HG03139 (cell line): ENCODE data around the gene NCAPG.
A peak's percentile ranks its signal among the peaks of the same experiment; 100 is the strongest.
"Not testable (repeated sequence)": the region's sequence is repeated elsewhere in the genome, so short reads cannot be mapped to it uniquely, and the experiment has no call there.

Experiments used
- ATAC-seq: cut with Tn5 transposase; IDR thresholded peaks from one replicate; pipeline ENCODE4 v1.9.1; 2021; ENCODE audit not compliant: unreplicated experiment

The NCAPG gene

DNA sequence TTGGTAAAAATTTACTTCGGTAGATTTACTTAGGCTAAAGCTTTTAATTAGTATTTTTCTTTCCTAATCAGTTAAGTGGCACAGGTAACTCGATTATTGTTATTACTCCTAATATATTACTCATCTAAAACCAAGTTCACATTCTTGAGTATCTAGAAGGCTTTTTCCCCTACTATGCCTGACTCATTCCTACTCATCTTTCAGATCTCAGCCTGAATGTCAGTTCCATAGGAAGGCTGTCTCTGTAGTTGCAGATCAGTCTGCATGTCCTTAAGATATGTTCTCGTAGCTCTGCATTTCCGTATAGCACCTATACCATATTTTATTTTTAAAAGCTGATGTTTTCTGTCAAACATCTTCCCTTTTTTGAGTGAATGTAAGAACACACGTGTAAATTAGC lies 23.5 kb upstream of the NCAPG start:
- no peak for ATAC-seq

DNA sequence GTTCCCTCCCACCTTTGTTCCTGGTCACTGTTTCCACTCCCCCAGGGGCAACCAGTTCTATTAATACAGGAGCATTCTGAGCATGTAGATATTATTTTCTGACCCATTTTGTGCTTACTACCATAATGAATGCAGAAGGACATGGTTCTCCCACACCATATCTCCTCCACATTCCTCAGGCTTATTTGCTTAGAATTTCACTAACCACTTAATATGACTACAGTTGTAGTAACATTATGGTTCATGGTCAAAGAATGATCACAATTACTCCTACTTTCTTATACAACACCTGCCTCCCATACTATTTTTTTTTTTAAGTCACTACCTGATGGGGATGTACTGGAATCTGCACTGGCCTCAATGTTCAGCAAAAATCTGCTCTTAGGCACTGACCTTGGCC lies 21.8 kb upstream of the NCAPG start:
- no peak for ATAC-seq

DNA sequence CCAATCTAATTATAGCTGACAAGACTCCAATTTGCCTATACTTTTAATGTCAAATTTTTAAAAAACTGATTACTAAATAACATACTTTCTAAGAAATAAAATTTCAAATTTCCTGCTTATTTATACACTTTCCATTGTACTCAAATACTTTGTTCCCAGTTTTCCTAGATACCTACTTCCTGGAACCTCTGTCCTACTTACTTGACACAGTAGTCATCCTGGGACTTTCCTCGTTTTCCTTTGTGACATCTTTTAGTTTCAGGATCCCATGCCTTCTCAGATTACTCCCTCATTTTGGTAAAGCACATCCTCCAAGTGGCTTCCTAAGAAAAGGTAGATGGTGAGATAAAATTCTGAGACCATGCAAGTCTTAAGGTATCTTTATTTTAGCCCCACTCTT lies 16.0 kb upstream of the NCAPG start:
- no peak for ATAC-seq

DNA sequence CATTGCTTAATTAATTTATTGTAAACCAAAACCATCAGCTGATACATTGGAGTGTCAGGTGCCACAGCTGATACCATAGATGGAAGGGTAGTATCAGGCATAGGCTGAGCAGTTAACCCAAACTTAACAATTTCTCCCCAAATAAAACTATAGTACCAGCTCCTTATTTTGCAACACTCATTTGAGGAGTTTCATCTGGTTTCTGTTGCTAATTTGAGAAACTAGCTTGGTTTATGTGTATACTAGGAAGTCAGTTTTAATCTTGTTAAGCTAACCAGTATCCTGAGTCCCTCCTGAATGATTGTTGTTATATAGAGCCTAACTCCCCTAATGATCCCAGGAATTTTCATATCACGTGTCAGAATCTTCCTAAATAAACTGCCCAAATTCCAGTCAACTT lies 13.0 kb upstream of the NCAPG start:
- ATAC-seq: no peak

DNA sequence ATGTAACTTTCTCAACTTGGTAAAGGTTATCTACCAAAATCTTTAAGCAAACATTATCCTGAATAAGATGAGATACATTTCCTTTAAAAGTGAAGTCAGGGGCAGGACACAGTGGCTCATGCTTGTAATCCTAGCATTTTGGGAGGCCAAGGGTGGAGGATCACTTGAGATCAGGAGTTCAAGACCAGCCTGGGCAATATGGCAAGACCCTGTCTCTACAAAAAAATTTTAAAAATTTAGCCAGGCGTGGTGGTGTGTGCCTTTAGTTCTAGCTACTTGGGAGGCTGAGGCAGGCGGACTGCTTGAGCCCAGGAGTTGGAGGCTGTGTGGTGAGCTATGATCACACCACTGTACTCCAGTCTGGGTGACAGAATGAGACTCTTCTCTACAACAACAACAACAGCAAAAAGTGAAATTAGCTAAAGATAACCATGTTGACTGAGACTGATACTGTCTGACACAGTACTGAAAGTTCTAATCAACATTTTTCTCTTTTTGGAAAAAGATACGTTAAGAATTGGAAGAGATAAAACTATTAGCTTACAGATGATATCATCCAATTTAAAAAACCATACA lies 5.1 kb upstream of the NCAPG start:
- ATAC-seq: no peak

DNA sequence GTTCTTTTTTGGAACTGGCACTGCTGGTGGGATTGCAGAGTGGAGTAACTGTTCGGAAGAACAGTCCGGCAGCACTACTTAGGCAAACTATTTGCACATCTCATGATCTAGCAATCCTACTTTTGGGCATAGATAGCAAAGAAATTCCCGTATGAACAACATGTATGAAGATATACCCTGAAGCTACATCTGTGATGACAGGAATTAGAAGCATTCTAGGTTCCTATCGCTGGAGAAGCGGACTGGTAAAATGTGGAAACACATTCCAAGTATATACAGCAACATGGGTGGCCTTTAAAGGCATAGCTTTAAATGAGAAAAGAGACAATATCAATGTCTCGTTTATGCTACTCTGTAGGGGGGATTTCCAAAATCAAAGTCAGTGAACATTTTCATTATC lies 3.3 kb upstream of the NCAPG start:
- ATAC-seq: no peak

DNA sequence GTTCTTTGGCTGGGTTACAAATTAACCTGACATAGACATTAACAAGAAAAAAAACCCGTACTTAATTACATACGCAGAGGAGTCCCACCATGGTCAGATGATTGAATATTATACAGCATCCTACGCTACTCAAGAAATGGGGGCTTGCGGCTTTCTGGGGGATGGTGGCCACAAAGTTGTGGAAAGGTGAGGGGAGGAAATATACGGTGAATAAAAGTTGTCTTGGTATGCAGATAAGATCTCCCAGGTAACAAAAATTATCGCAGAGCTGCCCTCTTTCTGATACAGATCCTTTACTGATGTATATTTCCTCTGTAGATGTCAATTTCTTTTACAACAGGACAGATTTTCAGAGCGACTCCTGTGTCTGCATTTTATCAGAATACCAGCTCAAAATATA lies 1.1 kb upstream of the NCAPG start:
- no peak for ATAC-seq

DNA sequence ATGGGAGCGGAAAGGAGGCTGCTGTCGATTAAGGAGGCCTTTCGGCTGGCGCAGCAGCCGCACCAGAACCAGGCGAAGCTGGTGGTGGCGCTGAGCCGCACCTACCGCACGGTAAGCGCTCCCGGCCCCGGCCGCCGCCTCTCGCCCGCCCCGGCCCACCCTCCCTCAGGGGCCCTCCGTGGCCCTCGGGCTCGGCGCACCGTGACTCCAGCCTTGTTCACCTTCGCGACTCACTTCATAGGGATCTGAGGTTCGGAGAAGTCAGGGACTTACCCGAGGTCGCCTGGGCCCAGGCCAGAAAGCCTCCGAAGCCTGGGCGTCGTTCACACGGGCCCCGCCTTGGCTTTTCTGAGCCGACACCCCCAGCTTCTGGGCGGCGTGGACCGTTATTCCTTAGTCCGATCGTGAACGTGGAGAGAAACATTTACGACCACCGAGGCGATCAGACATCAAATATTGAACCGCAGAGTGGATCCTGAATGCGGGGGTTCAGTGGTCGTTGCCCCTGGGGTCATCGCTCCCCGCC lies 362 bp downstream of the NCAPG start:
- ATAC-seq: peak; percentile 26

DNA sequence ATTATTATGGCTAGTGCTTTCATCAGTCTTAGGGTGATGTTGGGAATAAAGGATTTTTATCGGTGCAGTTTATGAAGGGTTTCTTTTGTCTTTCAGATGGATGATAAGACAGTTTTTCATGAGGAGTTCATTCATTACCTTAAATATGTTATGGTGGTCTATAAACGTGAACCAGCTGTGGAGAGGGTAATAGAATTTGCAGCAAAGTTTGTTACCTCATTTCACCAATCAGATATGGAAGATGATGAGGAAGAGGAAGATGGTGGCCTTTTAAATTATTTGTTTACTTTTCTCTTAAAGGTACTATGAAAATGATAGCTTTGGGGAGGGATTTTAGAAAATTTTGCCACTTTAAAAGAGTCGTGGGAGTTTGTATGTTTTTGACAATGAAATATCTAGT lies 1.3 kb downstream of the NCAPG start:
- ATAC-seq: no peak

DNA sequence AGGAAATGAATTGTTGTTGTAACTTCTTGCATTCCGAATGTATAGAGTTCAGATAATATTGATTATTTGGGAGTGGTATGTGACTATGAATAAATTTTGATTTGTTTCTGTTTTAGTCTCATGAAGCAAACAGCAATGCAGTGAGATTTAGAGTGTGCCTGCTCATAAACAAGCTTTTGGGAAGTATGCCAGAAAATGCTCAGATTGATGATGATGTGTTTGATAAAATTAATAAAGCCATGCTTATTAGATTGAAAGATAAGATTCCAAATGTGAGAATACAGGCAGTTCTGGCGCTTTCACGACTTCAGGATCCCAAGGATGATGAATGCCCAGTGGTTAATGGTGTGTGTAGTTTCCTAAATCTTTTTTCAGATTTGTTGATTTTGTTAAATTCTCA lies 2.0 kb downstream of the NCAPG start:
- ATAC-seq: no peak

DNA sequence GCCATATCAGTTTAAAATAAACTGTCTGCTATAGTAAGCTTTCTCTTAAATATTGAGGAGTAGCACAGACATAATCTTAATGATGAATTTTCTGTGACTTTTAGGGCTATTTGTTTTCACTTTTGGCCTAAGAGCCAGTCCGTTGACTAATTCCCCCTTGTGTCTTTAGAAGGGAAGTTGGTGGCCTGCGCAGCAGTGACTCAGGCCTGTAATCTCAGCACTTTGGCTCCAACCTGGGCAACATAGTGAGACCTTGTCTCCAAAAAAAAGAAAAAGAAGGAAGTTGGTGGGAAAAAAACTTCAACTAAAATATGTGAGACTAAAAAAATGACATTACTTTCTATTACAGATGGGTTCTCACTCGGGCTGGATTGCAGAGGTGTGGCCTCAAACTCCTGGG lies 3.4 kb downstream of the NCAPG start:
- no peak for ATAC-seq

DNA sequence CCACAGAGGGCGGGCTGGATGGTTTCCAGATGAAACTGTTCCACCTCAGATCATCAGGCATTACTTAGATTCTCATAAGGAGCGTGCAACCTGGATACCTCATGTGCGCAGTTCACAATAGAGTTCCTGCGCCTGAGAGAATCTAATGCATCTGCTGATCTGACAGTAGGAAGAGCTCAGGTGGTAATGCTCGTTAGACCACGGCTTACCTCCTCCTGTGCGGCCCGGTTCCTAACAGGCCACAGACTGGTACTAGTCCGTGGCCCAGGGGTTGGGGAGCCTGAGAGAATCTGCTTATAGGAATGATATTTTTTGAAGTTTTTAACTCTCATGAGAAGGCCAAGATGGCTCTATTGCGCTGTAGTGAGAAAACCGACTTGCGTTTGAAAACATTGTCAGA lies 5.4 kb downstream of the NCAPG start:
- ATAC-seq: no peak

DNA sequence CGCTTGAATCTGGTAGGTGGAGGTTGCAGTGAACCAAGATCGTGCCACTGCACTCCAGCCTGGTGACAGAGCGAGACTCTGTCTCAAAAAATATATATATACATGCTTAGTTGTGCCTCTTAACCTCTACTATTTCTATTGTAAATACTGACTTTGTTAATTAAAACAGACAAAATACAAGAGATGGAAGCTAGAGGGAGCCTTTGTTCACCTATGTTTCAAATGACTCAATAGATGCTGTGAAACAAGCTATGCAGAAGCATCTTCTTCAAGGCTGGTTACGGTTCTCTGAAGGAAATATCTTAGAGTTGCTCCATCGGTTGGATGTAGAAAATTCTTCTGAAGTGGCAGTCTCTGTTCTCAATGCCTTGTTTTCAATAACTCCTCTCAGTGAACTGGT lies 6.2 kb downstream of the NCAPG start:
- peak; percentile 70 for ATAC-seq

DNA sequence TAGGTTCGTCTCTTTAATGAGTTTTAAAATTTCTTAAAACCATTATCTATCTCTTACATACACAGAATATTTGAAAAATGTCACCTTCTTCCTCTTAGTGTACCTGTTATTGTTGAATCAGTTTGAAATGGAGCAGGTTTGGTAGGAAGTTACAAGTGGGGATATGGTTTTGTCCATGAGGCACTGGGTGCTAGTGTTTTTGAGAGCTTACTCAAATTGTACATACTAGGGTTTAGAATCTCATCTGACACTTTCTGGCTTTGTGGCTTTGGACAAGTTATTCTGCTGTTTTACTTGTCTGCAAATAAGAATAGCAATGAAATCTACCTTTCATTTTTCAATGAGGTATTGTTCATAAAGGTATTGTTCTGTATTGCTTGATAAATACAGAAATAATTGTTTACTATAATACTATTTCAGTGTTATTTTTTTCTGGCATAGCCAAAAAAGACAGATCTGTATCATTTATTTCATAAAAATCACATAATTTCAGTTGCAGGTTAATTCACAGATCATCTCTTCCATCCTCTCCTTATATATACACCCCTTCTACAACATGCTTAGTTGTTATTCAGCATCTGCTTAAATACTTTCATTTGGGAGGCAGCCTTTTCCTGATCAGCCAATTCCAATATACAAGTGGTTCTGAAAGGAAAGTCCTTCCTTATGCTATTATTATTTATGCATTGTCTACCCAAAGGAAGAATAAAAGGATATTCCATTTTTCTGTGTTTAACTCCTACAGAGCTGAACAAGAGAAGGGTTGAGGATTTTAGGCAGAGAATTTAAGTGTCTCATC lies 13.3 kb downstream of the NCAPG start:
- no peak for ATAC-seq

DNA sequence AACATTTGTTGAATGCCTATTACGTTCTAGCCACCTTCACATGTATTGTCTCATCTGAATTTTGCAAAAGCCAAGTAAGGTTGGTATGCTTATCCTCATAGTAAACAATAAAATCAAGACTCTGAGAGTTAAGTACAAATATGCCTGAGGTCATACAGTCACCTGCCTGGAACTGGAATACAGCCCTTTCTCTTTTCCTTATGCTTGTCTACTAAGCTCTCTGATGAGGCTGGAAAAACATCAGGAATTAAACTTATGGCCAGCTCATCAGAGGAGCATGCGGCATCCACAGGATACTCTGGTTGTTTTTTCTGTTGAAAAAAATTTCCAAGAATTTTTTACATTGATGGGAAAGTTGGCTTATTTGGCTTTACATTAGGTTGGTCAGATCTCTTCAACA lies 35.5 kb downstream of the NCAPG start:
- no peak for ATAC-seq

DNA sequence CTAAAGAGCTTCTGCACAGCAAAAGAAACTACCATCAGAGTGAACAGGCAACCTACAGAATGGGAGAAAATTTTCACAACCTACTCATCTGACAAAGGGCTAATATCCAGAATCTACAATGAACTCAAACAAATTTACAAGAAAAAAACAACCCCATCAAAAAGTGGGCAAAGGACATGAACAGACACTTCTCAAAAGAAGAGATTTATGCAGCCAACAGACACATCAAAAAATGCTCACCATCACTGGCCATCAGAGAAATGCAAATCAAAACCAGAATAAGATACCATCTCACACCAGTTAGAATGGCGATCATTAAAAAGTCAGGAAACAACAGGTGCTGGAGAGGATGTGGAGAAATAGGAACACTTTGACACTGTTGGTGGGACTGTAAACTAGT lies 39.5 kb downstream of the NCAPG start:
- ATAC-seq: not testable (repeated sequence)

DNA sequence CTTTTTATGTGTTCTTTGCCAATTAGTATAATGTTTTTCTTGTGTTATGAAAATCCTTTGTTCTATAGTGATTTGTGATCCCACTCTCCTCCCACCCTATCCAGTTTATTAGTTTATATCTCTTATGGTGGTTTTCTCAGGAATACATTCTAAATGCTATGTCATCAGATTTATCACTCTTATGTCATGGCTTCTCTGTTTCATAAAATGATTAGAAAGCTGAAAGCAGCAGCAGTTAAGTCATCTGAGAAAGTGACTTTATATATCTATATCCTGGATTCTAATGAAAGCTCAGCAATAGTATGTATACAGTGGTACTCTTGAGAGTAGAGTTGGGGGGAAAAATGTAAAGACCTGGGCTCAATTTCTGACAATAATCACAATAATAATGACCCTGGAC lies 41.2 kb downstream of the NCAPG start:
- no peak for ATAC-seq

DNA sequence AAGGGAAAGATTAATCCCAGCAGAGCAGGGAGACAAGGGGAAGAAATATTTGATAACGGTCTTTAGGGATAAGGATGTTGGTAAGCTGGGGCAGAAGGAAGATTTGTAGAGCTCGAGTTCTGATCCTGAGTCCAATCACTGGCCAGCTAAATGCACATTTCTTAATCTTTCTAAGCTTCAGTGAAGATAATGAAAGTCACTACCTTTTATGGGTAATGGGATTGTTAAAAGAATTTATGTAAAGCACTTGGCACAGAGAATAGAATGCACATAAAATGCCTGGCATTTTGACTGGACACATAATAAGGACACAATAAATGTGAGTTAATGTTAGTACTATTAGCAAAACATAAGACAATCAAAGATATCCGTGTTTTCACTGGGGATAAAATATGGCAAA lies 43.3 kb downstream of the NCAPG start:
- no peak for ATAC-seq

DNA sequence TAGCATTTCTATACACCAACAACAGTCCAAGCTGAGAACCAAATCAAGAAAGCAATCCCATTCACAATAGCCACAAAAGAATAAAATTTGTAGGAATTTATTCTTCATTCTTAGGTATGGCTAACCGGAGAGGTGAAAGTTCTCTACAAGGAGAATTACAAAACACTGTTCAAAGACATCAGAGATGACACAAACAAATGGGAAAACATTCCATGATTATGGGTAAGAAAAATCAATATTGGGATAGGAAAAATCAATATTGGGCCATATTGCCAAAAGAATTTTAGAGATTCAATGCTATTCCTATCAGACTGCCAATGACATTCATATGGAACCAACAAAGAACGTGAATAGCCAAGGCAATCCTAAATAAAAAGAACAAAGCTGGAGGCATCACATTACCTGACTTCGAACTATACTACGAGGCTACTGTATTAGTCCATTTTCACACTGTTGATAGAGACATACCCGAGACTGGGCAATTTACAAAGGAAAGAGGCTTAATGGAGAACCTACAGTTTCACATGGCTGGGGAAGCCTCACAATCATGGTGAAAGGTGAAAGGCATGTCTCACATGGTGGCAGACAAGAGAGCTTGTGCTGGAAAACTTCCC lies 49.1 kb downstream of the NCAPG start:
- ATAC-seq: no peak

DNA sequence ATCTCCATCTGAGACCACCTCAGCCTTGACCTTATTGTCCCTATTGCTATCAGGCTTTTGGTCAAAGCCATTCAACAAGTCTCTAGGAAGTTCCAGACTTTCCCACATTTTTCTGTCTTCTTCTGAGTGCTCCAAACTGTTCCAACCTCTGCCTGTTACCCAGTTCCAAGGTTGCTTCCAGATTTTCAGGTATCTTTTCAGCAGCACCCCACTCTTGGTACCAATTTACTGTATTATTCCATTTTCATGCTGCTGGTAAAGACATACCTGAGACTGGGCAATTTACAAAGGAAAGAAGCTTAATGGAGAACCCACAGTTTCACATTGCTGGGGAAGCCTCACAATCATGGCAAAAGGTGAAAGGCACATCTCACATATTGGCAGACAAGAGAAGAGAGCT lies 51.1 kb downstream of the NCAPG start:
- ATAC-seq: not testable (repeated sequence)

DNA sequence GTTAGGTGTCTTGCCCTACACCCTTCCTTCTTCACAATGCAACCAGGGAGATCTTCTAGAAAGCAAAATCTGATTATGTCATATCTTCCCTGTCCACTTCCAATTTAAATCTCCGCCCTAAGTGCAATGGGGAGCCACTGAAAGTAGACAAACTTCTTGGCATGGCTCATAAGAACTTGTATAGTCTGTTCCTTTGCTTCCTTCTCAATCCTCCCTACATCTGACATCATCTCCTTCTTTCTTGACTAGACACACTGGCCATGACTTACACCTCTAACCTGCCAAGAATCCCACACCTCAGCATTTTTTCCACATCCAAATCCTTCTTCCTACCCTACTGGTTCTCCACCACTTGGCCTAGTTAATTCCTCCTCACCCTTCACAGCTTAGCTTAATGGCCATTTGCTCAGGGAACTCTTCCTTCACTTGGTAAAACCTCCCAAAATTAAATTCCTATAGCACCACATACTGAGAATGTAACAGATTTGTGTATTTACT lies 55.1 kb downstream of the NCAPG start:
- ATAC-seq: no peak

DNA sequence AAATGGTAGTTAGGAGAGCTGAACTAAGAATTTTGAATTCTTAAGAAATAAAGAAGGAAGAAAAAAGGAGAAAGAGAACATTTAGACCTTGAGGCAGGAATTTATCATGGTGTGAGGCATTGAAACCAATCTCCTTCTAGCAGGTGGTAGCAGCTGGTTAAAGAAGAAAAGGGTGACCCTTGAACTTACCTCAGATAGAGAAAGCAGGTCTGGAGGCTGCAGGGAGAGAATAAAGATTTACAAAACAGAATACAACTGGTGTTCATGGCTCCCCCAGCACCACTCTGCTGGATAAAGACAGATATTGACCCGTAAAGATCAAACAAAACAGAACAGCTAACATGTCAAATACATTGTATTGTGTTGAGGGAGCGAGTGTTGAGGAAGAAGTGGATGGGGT lies 56.0 kb downstream of the NCAPG start:
- no peak for ATAC-seq
